IMR-90 (cell line): Measurements from ENCODE around the gene LARP4B. TPM values are rescaled to one million over a fixed set of nuclear protein-coding genes. Genes with fewer than 3 reads are reported as not detected.

ENCODE experiments used
- ATAC-seq: fragments of 200-7000 bp; cut with Tn5 transposase; 2 replicates; pipeline ENCODE4 v1.9.1; 2020; ENCODE audit warnings: low read depth, mild to moderate bottlenecking, moderate library complexity
- BruUV-seq: library from RNA; stranded (reverse); fragments of 400-500 nt; replicated peaks from 2 replicates; lab custom pipeline; 2021; lab: Mats Ljungman, UMichigan
- CTCF ChIA-PET: fragments of 300-600 bp; formaldehyde crosslinking; extraction: SDS; loops from one replicate; lab custom pipeline; 2021; ENCODE audit warnings: antibody characterized with exemption; lab: Yijun Ruan, JAX
- POLR2A ChIA-PET: fragments of 300-600 bp; sonication (Branson Sonifier 250); formaldehyde crosslinking; loops from one replicate; lab custom pipeline; 2022; ENCODE audit warnings: antibody characterized with exemption; ENCODE audit not compliant: unreplicated experiment; lab: Charles Lee
- DNase-seq: peaks from one replicate; pipeline ENCODE4 v3.0.0; 2013
- H2AFZ ChIP-seq: replicated peaks from 2 replicates; pipeline ENCODE3; 2013; ENCODE audit warnings: low read length, mild to moderate bottlenecking; ENCODE audit not compliant: poor library complexity
- H2AK5ac ChIP-seq: 2 replicates; pipeline ENCODE4 v1.6.1; 2013; ENCODE audit warnings: low read depth, low read length, inconsistent platforms
- H2AK9ac ChIP-seq: replicated peaks from 2 replicates; pipeline ENCODE3; 2013; ENCODE audit warnings: mild to moderate bottlenecking, low read depth, low read length, moderate library complexity; ENCODE audit not compliant: poor library complexity
- H2BK120ac ChIP-seq: 2 replicates; pipeline ENCODE4 v1.6.1; 2013; ENCODE audit warnings: low read depth, low read length, inconsistent platforms
- H2BK15ac ChIP-seq: 3 replicates; pipeline ENCODE4 v1.6.1; 2013; ENCODE audit warnings: low read depth, low read length, inconsistent platforms
- H2BK20ac ChIP-seq: 2 replicates; pipeline ENCODE4 v1.6.1; 2013; ENCODE audit warnings: low read depth, mild to moderate bottlenecking, inconsistent platforms, low read length, moderate library complexity
- H2BK5ac ChIP-seq: 2 replicates; pipeline ENCODE4 v1.6.1; 2013; ENCODE audit warnings: mild to moderate bottlenecking, low read depth, low read length, inconsistent platforms; ENCODE audit not compliant: poor library complexity, severe bottlenecking
- H3K14ac ChIP-seq: replicated peaks from 2 replicates; pipeline ENCODE4 v1.6.1; 2013; ENCODE audit warnings: low read depth, low read length, inconsistent platforms
- H3K18ac ChIP-seq: 2 replicates; pipeline ENCODE4 v1.6.1; 2013; ENCODE audit warnings: low read depth, low read length, control low read depth
- H3K23ac ChIP-seq: 2 replicates; pipeline ENCODE4 v1.6.1; 2013; ENCODE audit warnings: low read depth, low read length, inconsistent platforms
- H3K27ac ChIP-seq: 2 replicates; pipeline ENCODE4 v1.5.1; 2013; ENCODE audit warnings: mild to moderate bottlenecking, control low read depth, low read length; ENCODE audit not compliant: insufficient read depth
- H3K27me3 ChIP-seq: 2 replicates; pipeline ENCODE4 v1.6.1; 2013; ENCODE audit warnings: low read length; ENCODE audit not compliant: control insufficient read depth, insufficient read depth
- H3K36me3 ChIP-seq: 2 replicates; pipeline ENCODE4 v1.6.1; 2013; ENCODE audit warnings: low read length, mixed read lengths; ENCODE audit not compliant: control insufficient read depth, insufficient read depth
- H3K4ac ChIP-seq: 2 replicates; pipeline ENCODE4 v1.6.1; 2013; ENCODE audit warnings: low read depth, low read length, inconsistent platforms
- H3K4me1 ChIP-seq: 2 replicates; pipeline ENCODE4 v1.6.1; 2013; ENCODE audit warnings: low read length, mixed read lengths; ENCODE audit not compliant: control insufficient read depth, insufficient read depth
- H3K4me2 ChIP-seq: 2 replicates; pipeline ENCODE4 v1.6.1; 2013; ENCODE audit warnings: low read depth, mild to moderate bottlenecking, control low read depth, low read length, moderate library complexity
- H3K4me3 ChIP-seq: 2 replicates; pipeline ENCODE4 v1.5.1; 2013; ENCODE audit warnings: low read depth, mild to moderate bottlenecking, control low read depth, low read length, moderate library complexity; ENCODE audit not compliant: insufficient read depth
- H3K56ac ChIP-seq: 2 replicates; pipeline ENCODE4 v1.6.1; 2013; ENCODE audit warnings: low read length, inconsistent platforms; ENCODE audit not compliant: insufficient read depth; ENCODE audit errors: extremely low read depth
- H3K79me1 ChIP-seq, 2 experiments: 2 replicates each; pipeline ENCODE4 v1.6.1; 2013; ENCODE audit warnings: low read length in 2 of 2, inconsistent platforms in 1 of 2, low read depth in 1 of 2
- H3K9ac ChIP-seq: 2 replicates; pipeline ENCODE4 v1.6.1; 2013; ENCODE audit warnings: low read depth, low read length, control low read depth
- H3K9me1 ChIP-seq: 2 replicates; pipeline ENCODE4 v1.6.1; 2013; ENCODE audit warnings: low read length, inconsistent platforms; ENCODE audit not compliant: insufficient read depth
- H3K9me3 ChIP-seq: 2 replicates; pipeline ENCODE4 v1.6.1; 2013; ENCODE audit warnings: low read length; ENCODE audit not compliant: control insufficient read depth, insufficient read depth
- H4K20me1 ChIP-seq: 2 replicates; pipeline ENCODE4 v1.6.1; 2013; ENCODE audit warnings: low read length, inconsistent platforms; ENCODE audit not compliant: insufficient read depth
- H4K5ac ChIP-seq: 2 replicates; pipeline ENCODE4 v1.6.1; 2013; ENCODE audit warnings: mild to moderate bottlenecking, low read depth, low read length, control low read depth
- H4K8ac ChIP-seq, 2 experiments: 2 replicates each; pipeline ENCODE4 v1.6.1; 2013; ENCODE audit warnings: low read depth in 2 of 2, low read length in 2 of 2, control low read depth in 1 of 2, inconsistent platforms in 1 of 2
- H4K91ac ChIP-seq: 2 replicates; pipeline ENCODE4 v1.6.1; 2013; ENCODE audit warnings: low read depth, low read length, inconsistent platforms; ENCODE audit not compliant: insufficient read depth
- BHLHE40 ChIP-seq: fragments of 150-350 bp; IDR thresholded peaks from 2 replicates; pipeline ENCODE4 v1.6.1; 2016; ENCODE audit warnings: mild to moderate bottlenecking, low read depth, low read length
- CEBPB ChIP-seq: IDR thresholded peaks from 2 replicates; pipeline ENCODE4 v1.6.1; 2012; ENCODE audit warnings: low read depth, low read length, improper control_type of control experiment
- CHD1 ChIP-seq: IDR thresholded peaks from 2 replicates; pipeline ENCODE4 v1.6.1; 2012; ENCODE audit warnings: low read depth, low read length, improper control_type of control experiment
- MXI1 ChIP-seq: IDR thresholded peaks from 2 replicates; pipeline ENCODE4 v1.6.1; 2012; ENCODE audit warnings: low read depth, mild to moderate bottlenecking, low read length, moderate library complexity, borderline replicate concordance
- RCOR1 ChIP-seq: IDR thresholded peaks from 2 replicates; pipeline ENCODE4 v1.6.1; 2012; ENCODE audit warnings: mild to moderate bottlenecking, low read length, improper control_type of control experiment; ENCODE audit not compliant: insufficient replicate concordance
- USF2 ChIP-seq: fragments of 150-350 bp; IDR thresholded peaks from 2 replicates; pipeline ENCODE4 v1.6.1; 2017; ENCODE audit warnings: mild to moderate bottlenecking, antibody characterized with exemption, low read length, low read depth
- WGBS, 2 experiments: methylation state at CpG; one replicate each; pipeline versions ENCODE4 v1.1.5 to v1.1.7; 2013; ENCODE audit warnings: missing lambda C conversion rate in 2 of 2; ENCODE audit not compliant: insufficient read length in 1 of 2; ENCODE audit errors: extremely low coverage in 2 of 2; 5-methylcytosine and 5-hydroxymethylcytosine counted together
- dilution Hi-C: fragments of 300-500 bp; cut with HindIII; formaldehyde crosslinking; loops from one replicate; pipeline ENCODE4 v1.14.3; 2018; ENCODE audit warnings: low sequenced_read_pairs; ENCODE audit not compliant: unreplicated experiment
- in situ Hi-C: fragments of 300-500 bp; cut with MboI; formaldehyde crosslinking; loops from 3 replicates; pipeline ENCODE4 v1.14.3; 2019; ENCODE audit warnings: low sequenced_read_pairs, inconsistent platforms, mixed read lengths
- intact Hi-C: fragments of 100-400 bp; cut with micrococcal nuclease; formaldehyde crosslinking; loops from 2 replicates; pipeline ENCODE4 v1.10.0; 2022
- polyA plus RNA-seq, 3 experiments: library from polyadenylated mRNA; depleted of rRNA; stranded (reverse); fragments of >200 nt; gene quantifications; 2 replicates each; pipeline ENCODE4 v1.2.3, GENCODE V29; 2012; ENCODE audit warnings: low replicate concordance in 1 of 3
- total RNA-seq: library from RNA; depleted of rRNA; stranded (reverse); fragments of >200 nt; gene quantifications from 2 replicates; pipeline ENCODE4 v1.2.3, GENCODE V29; 2012

LARP4B gene
- total and polyA plus RNA-seq, 2 of the 4 experiments (the other 2 are of a cell fraction), result 24.3 to 25.5 TPM

GRCh38 chr10:836782-837181 is 94.7 kb downstream of the LARP4B start:
- H3K18ac ChIP-seq, result no peak overlapping the region
- ChIA-PET CTCF (no interaction called here), POLR2A (no interaction called here)
- WGBS, 2 experiments, result no CpG with 5 or more reads among the region's 7 CpGs
- H3K4me2 ChIP-seq, result no peak overlapping the region; the same call in 1 of the 2 replicates
- ATAC-seq, result no peak
- H3K4me1 ChIP-seq, result peaks cover 3% of the 10 kb centered on the region; the same call in 1 of the 2 replicates
- no peak overlapping the region for H2AK5ac ChIP-seq
- H3K27ac ChIP-seq, result peak overlapping the region; percentile 28; the same call in 1 of the 2 replicates
- H3K56ac ChIP-seq, result no peak overlapping the region
- H4K5ac ChIP-seq, result no peak overlapping the region
- TF ChIP-seq CEBPB (peak; percentile 77), MXI1 (no peak), BHLHE40 (no peak), CHD1 (no peak), USF2 (no peak), RCOR1 (no peak)
- no peak overlapping the region for H2AK9ac ChIP-seq
- H2BK20ac ChIP-seq, result no peak overlapping the region
- H4K8ac ChIP-seq, result no peak overlapping the region
- no peaks in the 10 kb centered on the region for H3K9me3 ChIP-seq
- H3K4ac ChIP-seq, result no peak overlapping the region
- H3K27me3 ChIP-seq, result no peaks in the 10 kb centered on the region
- no peak overlapping the region for H2BK5ac ChIP-seq
- H2BK15ac ChIP-seq, result no peak overlapping the region
- dilution Hi-C loops, result no loop called here
- in situ Hi-C loops, result no loop called here
- H3K36me3 ChIP-seq, result peaks cover 32% of the 10 kb centered on the region
- H4K91ac ChIP-seq, result no peak overlapping the region
- no peak overlapping the region for H2BK120ac ChIP-seq
- BruUV-seq, result no TSS peak
- intact Hi-C loops, result no loop called here
- peaks cover 16% of the 10 kb centered on the region; the same call in 1 of the 2 replicates for H4K20me1 ChIP-seq
- H3K9ac ChIP-seq, result no peak overlapping the region; the same call in 1 of the 2 replicates
- H3K14ac ChIP-seq, result no peak overlapping the region
- peaks cover 15% of the 10 kb centered on the region for H3K9me1 ChIP-seq
- DNase-seq, result no peak
- no peak overlapping the region for H3K4me3 ChIP-seq
- H2AFZ ChIP-seq, result no peak overlapping the region
- H3K79me1 ChIP-seq, result peaks cover 44 to 55% of the 10 kb centered on the region in 2 experiments
- no peak overlapping the region for H3K23ac ChIP-seq
